Upper lobe of left lung (tissue), 4 donors: Measurements from ENCODE around the gene PTPRO.

Source experiments
- CTCF ChIP-seq, 6 experiments: fragments of 450-650 bp in 4 of 6; fragments of 200-600 bp in 2 of 6; sonication (generic) in 2 of 6; IDR thresholded peaks; one replicate each; pipeline ENCODE4 v1.5.1; 2016 to 2019; ENCODE audit warnings: antibody characterized with exemption in 6 of 6
- POLR2AphosphoS5 ChIP-seq, 2 donors: sonication (generic); formaldehyde crosslinking; IDR thresholded peaks; one replicate each; pipeline ENCODE4 v1.5.1; 2017; ENCODE audit warnings: antibody characterized with exemption in 2 of 2

- no peak for TF ChIP-seq CTCF (IDR thresholded peaks at IDR 0.05)
- no peak for TF ChIP-seq POLR2AphosphoS5 (IDR thresholded peaks at IDR 0.05)
Measured at GRCh38 chr12:15613981-15614380, 291.7 kb downstream of the PTPRO start.
